OCI-LY1 (cell line): ENCODE measurements around the gene COG4.

Experiments
- EZH2 ChIP-seq: fragments of 200-600 bp; sonication (generic), shearing (Covaris generic); IDR thresholded peaks from 2 replicates; pipeline ENCODE4 v1.8.0; 2017; ENCODE audit warnings: borderline replicate concordance, mixed run types, mild to moderate bottlenecking, antibody characterized with exemption, low read length, moderate library complexity, mixed read lengths
- TF ChIP-seq, protein P1 (sequence below): fragments of 200-600 bp; sonication (generic), shearing (Covaris generic); IDR thresholded peaks from 2 replicates; pipeline ENCODE4 v1.5.1; 2017; ENCODE audit warnings: mild to moderate bottlenecking, antibody characterized with exemption, low read length, moderate library complexity, mixed read lengths

DNA sequence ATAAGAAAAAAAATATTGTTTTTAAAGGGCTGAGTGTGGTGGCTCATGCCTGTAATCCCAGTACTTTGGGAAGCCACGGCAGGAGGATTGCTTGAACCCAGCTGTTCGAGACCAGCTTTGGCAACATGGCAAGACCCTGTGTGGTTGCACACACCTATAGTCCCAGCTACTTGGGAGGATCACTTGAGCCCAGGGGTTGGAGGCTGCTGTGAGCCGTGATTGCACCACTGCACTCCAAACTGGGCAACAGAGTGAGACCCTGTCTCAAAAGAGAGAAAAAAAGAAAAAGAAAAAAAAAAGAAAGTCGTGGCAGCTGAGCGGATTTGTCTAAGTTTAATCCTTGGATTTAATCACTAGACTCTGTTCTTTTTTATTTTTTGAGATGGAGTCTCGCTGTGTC lies 75.3 kb downstream of the COG4 start:
- TF ChIP-seq, protein P1, sequence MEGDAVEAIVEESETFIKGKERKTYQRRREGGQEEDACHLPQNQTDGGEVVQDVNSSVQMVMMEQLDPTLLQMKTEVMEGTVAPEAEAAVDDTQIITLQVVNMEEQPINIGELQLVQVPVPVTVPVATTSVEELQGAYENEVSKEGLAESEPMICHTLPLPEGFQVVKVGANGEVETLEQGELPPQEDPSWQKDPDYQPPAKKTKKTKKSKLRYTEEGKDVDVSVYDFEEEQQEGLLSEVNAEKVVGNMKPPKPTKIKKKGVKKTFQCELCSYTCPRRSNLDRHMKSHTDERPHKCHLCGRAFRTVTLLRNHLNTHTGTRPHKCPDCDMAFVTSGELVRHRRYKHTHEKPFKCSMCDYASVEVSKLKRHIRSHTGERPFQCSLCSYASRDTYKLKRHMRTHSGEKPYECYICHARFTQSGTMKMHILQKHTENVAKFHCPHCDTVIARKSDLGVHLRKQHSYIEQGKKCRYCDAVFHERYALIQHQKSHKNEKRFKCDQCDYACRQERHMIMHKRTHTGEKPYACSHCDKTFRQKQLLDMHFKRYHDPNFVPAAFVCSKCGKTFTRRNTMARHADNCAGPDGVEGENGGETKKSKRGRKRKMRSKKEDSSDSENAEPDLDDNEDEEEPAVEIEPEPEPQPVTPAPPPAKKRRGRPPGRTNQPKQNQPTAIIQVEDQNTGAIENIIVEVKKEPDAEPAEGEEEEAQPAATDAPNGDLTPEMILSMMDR, result no peak
- no peak for TF ChIP-seq EZH2
